GM21786 (cell line): ENCODE measurements around the gene COG2.
"Not testable (repeated sequence)": the region's sequence is repeated elsewhere in the genome, so short reads cannot be mapped to it uniquely, and the experiment has no call there.

Source experiments
- ATAC-seq: cut with Tn5 transposase; IDR thresholded peaks from one replicate; pipeline ENCODE4 v1.9.1; 2021; ENCODE audit not compliant: unreplicated experiment

COG2 gene

GRCh38 chr1:230698964-230699363 lies 56.7 kb downstream of the COG2 start:
- not testable (repeated sequence) for ATAC-seq

GRCh38 chr1:230699716-230700115 lies 57.4 kb downstream of the COG2 start:
- no peak for ATAC-seq

DNA sequence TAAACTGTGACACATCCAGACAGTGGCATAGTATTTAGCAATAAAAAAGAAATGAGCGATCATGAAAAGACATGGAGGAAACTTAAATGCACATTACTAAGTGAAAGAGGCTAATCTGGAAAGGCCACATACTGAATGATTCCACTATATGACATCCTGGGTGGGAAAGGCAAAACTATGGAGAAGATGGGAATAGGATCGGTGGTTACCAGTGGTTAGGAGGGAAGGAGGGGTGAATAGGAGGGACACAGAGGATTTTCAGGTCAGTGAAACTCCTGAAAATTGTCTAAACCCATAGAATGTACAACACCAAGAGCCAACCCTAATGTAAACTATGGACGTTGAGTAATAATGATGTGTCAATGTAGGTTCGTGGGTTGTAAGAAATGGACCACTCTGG lies 57.9 kb downstream of the COG2 start:
- ATAC-seq: no peak

GRCh38 chr1:230701434-230701833 lies 59.2 kb downstream of the COG2 start:
- ATAC-seq: no peak

DNA sequence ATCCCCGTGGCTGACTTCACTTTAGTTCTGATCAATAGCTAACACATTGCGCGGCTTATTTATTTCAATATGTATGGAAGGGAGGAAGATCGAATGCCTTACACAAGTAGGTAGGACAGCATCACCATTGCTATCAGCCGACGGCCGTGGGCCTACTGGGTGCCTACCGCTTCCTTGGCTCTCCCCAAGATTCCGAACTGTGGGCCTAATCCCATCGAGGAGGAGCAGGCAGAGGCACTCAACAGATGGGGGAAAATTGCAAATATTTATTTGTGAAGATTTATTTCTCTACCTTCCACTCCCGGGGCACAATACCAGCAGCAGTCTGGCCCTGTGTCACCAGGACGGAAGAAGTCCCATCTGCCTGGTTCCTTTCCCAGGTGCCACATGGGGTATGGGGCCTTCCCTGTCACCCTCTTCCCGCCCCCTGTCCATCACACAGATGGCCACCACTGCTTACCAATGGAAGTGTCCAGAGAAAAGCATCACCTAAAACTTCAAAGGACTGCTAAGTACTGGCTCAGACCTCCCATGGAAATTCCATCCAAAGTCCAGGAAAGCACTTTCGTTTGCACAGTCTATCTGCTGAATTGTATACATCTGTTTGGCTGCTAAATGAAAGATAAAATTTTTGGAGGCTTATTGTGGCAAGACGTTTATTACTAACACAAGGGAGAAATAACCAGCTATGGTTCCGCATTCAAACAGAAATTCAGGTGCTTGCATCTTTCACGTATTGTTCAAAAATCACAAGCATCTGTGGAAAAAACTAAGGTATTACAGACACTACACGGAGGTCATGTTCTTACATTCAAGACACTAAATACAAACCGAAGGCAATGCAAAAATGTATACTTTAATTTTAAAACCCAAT lies 59.9 kb downstream of the COG2 start:
- ATAC-seq: no peak

GRCh38 chr1:230702934-230703678 lies 60.8 kb downstream of the COG2 start:
- no peak for ATAC-seq

- no peak for ATAC-seq
These were observed 61.6 kb downstream of the COG2 start for GRCh38 chr1:230703679-230704385.

DNA sequence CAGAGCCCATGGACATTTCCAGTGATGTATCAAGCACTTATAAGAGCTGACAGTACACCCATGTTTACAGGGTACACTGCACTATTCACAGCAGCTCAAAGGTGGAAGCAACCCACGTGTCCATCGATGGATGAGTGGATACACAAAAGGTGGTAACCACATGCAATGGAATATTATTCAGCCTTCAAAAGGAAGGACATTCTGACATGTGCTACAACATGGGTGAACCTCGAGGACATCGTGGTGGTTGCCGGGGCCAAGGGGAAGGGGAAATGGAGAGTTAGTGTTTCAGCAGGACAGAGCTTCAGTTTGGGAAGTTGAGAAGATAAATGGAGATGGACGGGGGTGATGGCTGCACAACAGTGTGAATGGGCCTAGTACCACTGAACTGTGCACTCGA lies 62.5 kb downstream of the COG2 start:
- no peak for ATAC-seq

GRCh38 chr1:230705289-230706019 lies 63.2 kb downstream of the COG2 start:
- no peak for ATAC-seq

- no peak for ATAC-seq
These were observed 63.9 kb downstream of the COG2 start for GRCh38 chr1:230706020-230706699.

DNA sequence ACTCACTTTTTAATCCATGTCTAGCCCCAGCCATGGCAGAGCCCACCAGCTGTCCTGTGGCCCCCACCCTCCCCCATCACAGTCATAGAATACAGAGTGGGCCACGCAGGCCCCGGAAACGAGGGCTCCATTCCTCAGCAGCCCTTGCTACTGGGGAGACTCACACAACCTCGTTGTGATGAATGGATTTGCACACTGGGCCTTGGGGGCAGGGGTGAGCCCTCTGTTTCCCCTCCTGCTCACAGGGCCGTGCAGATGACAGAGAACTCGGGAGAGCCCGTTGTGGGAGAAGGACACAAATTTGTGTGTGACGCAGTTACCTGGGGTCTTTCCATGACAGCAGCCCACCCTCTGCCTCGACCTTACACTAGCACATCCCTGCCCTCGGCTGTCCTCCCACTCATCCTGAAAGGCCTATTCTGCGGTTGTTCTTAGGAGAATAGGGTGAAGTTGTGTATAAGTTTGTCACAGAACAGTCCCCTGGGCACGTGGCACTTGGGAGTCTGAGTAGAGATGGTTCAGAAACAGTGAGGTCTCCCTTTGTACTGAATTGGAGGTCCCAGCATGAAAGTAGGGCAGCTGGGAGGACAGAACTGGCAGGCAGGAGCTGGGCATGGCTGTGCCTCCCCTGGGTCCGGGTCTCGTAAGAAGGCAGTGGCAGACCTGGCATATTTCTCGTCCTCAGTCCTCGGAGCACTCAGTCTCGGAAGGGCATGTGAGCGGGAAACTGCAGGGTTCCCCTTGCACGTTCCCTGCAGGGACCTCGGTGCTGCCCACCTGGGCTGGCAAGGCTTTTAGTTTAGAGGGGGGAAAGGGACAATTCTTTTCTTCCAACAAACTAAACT lies 64.8 kb downstream of the COG2 start:
- no peak for ATAC-seq

DNA sequence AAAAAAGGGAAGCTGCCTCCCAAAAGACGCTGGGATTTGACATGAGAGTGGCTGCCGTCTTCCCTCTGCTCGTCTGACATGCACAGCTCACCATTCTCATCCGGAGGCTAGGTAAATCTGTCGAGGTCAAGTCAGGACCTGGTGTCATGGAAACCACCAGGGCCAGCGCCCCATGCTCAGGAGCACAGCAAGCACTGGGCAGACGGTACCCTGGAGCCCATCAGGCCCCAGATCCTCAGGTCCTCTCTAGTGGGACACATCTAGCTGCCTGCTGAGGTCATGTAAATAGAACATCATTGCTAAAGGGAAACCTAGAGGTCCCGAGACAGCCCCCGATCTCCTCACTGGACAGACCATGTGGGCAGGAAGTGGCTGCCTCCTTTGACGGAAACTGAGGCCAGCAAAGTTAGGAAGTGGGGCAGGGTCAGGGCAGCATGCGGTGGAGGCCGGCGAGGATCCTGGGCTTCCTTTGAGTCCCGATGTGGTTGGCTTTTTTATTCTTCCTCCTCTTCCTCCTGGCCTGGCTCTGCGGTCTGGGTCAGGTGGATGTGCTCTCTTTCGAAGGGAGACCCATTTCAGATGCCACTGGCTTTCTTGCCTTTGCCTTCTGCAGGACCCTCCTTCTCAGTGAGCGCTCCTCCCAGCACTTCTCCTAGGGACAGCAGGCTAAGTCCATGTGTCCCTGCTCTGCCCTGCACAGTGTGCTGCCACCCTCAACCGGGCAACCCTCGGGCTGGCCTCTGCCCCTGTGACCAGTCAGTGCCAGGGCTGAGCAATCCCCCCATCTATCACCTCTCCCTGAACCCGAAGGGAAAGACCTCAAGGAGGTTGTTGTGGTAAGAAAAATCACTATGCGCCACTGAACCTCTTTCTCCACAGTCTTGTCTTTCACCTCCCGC lies 65.7 kb downstream of the COG2 start:
- no peak for ATAC-seq

GRCh38 chr1:230708631-230709580 lies 66.6 kb downstream of the COG2 start:
- ATAC-seq: no peak

- ATAC-seq: no peak
These were observed 67.6 kb downstream of the COG2 start for GRCh38 chr1:230709619-230710542.

- ATAC-seq: no peak
These were observed 68.2 kb downstream of the COG2 start for GRCh38 chr1:230710543-230710904.

DNA sequence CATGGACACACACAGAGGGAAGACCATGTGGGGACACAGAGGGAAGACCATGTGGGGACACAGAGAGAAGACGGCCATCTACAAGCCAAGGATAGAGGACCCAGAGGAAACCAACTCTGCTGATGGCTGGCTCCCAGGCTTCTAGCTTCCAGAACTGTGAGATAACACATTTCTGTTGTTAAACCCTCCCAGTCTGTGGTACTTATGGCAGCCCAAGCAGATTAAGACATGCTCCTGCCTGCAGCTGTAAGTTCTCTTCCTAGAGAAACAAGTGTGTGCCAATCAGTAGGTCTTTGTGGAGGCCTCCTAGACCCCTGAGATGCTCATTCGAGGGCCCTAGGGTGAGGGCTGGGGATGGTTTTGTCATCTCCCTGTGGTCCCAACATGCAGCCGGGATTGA lies 69.0 kb downstream of the COG2 start:
- ATAC-seq: no peak
